HG02970 (cell line): ENCODE results near the gene TUFT1.
"Not testable (repeated sequence)": the region's sequence is repeated elsewhere in the genome, so short reads cannot be mapped to it uniquely, and the experiment has no call there.

Source experiments
- ATAC-seq: cut with Tn5 transposase; IDR thresholded peaks from one replicate; pipeline ENCODE4 v1.9.1; 2021; ENCODE audit warnings: mild to moderate bottlenecking, moderate library complexity, moderate number of reproducible peaks; ENCODE audit not compliant: unreplicated experiment, low FRiP score

Gene TUFT1

DNA sequence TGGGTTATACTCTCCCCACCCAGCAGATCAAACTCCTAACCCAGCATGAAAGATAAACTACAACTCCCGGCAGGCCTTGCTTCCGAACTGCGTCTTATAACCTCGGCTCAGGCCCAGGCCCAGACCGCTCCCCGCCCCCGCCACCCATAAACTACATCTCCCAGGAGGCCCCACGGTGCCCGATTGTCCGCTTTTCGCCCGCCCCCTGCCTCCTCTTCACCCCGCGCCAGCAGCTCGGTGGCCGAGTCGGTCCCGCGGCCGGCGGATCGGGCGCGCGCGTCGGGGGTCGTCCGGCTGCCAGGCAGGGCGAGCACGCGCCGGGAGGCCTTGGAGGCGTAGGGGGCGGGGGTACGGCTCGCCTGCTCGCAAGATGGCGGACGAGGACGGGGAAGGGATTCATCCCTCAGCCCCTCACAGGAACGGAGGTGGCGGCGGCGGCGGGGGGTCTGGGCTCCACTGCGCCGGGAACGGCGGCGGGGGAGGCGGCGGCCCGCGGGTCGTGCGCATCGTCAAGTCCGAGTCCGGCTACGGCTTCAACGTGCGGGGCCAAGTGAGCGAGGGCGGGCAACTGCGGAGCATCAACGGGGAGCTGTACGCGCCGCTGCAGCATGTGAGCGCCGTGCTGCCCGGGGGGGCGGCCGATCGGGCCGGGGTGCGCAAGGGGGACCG, 71.9 kb downstream of the TUFT1 start, which contains the start of gene SNX27:
Gene SNX27 (plus strand): TSS at position 219 of the 669 bp plus-strand sequence. CDS start 152 bp downstream, at position 371.
- ATAC-seq, result peak; percentile 86

- peak; percentile 21 for ATAC-seq
These were observed 72.6 kb downstream of the TUFT1 start for GRCh38 chr1:151612501-151613281.

DNA sequence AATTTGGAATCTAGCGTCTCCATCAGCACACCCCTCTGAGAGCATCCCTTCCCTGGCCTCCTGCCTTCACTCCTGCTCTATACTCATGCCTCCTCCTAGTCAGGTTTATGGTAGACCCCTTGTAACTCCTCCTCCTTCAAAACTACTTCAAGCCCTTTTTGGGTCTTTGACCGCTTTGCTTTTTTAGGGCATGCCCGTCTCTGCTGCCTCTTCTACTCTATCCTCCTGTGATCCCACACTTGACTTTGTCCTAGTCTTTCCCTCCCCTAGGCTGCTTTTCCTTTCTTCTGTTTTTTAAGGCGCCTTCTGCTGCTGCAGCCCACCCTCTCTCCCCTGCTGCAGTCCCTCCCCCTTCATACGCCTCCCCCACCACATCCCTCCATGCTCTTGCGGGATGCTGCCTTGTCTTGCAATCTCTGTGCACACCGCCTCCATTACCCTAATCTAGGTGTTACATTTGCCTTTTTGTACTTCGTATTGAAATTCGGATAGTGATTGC, 73.2 kb downstream of the TUFT1 start:
- no peak for ATAC-seq

DNA sequence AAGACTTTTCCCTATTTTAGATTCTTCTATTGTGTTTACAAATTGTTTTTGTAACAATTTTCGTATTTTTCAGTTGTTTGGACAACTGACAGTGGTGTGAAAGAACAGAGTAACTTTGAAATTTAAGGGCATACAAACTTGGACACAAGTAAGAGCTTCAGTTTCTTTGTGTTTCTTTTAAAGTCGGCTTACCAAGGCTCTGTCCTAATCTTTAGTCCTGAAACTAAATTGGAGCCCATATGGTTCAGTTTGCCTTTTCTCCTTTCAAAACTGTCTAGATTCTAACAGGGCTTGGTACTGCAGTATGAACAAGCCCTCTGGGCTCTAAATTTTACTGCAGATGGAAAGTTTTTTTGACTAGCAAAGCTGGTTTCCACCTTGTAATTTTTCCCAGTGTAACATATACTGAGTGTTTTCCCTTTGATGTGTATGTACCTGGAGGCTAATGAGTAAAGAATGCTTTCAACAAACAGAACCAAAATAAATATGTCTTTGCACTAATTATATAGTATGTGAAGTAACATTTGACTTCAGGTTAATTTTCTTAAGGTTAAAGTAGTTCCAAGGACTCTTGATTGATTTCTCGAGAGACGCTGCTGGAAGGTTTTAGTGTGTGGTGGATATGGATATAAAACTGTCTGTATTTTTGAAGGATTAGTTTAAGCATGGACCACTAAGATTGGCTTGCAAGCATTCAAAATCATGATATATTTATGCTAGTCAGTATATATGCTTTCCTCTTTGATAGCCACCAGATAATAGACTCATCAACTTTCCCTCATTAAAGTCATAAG, 75.8 kb downstream of the TUFT1 start:
- ATAC-seq, result no peak

- no peak for ATAC-seq
These were observed 76.4 kb downstream of the TUFT1 start for GRCh38 chr1:151616505-151616849.

- no peak for ATAC-seq
These were observed 77.9 kb downstream of the TUFT1 start for GRCh38 chr1:151618003-151618402.

GRCh38 chr1:151618470-151618869, 78.4 kb downstream of the TUFT1 start:
- no peak for ATAC-seq

DNA sequence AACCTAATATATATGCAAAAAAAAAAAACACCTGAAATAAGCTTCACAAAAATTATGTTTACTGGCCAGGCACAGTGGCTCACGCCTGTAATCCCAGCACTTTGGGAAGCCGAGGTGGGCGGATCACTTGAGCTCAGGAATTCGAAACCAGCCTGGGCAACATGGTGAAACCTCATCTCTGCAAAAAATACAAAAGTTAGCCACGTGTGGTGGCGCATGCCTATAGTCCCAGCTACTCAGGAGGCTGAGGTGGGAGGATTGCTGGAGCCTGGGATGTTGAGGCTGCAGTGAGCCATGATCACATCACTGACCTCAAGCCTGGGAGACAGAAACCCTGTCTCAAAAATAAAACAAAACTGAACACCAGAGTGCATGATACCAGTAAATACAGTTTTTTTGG, 78.9 kb downstream of the TUFT1 start:
- ATAC-seq, result not testable (repeated sequence)

DNA sequence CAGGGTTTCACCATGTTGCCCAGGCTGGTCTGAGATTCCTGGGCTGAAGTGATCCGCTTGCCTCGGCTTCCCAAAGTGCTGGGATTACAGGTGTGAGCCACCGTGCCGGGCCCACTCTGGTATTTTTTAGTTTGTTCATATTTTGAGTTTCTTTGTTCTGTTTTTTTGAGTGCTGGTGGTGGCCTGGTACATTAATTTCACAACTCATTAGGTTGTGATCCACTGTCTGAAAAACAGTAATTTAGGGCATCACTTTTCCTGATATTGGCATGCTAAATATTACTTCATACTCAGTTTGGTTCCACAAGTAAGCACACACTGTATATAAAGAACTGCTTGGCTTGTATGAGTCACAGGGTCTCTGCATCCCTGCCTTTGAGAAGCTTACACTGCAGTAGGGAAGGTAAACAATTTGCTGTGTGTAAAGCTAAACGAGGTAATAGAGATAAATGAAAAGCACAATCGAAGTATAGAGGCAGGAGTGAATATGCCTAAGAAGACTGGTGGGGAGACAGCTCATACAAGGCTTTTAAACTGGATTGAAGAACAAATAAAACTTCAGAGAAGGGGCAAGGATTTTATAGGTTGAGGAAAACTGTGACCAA, 79.5 kb downstream of the TUFT1 start:
- ATAC-seq, result no peak

DNA sequence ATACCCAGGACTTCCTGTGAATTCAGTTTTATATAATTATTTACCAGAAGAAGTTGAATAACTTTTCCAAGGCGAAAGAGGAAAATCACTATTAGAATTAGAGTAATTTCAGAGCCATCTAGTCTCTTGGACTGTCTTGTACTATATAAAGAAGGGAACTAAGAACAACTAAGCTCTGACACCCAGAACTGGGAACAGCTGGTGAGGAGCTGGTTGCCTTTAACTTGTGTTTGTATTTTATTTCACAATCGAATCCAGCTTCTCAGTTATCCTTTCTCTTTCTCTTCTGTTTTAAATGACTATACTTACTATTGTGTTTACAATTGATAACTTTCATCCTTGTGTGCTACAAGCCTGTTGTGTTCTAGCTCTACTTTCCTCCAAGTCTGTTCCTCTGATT, 80.2 kb downstream of the TUFT1 start:
- no peak for ATAC-seq

DNA sequence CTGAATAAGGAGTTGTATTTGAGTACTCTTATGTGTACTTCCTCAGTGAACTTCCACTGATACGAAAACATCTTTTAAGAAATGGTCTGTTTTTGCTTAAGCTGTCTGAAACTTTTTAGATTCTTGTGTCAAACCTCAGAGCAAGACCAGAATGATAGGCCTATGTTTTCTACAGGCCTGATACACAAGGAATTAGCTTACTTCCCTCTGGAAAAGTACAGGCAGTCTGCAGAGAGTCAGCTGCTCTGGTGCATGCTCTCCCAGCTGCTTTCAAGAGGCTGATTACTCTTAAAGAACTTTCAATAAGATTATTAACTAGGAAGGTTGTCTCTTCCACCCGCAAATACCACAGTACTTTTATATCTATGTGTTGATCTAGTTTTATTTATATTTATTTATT, 81.2 kb downstream of the TUFT1 start:
- no peak for ATAC-seq

- ATAC-seq, result no peak
These were observed 84.7 kb downstream of the TUFT1 start for GRCh38 chr1:151624783-151625182.

DNA sequence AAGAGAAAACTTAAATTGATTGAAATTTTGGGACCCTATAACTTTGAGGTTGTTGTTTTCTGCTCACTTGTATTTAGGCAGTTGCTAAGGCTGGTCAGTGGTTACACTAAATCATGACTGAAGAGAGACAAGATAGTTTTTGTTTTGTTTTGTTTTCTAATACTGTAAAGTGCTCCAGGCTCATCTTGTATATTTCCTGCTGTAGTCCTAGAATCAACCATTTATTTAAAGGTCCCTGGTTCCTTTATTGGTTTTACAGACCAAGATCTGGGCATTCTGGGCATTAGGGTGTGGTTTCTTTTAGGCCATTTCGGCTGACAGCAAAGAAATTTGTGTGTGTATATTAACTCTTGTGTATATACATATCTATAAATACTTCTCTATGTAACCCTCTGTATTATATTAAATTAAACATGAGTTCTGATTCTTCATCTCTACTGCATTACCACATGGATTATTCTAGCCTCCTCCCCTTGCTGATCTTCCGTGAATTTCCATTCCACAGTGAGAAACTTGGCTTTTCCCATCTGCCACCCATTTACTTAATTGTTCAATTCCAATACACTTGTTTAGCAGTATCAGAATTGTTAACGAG, 86.7 kb downstream of the TUFT1 start:
- no peak for ATAC-seq

DNA sequence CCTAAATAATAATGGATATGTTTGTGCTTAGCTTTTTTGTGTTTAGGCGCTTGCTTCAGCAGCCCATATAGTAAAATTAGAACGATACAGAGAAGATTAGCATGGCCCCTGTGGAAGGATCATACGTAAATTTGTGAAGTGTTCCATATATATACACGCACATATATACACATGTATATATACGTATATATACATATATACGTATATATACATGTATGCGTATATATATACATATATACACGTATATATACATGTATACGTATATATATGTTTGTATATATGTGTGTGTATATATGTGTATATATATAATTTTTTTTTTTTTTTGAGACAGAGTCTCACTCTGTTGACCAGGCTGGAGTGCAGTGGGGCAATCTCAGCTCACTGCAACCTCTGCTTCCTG, 89.2 kb downstream of the TUFT1 start:
- no peak for ATAC-seq
